ENCODE data around the gene RASEF. TPM values are rescaled to one million over a fixed set of nuclear protein-coding genes. Genes with fewer than 3 reads are reported as not detected.

The RASEF gene
- total RNA-seq, 4 donors from 2014 or later, result 9.9 to 73.6 (median 29.4) TPM

DNA sequence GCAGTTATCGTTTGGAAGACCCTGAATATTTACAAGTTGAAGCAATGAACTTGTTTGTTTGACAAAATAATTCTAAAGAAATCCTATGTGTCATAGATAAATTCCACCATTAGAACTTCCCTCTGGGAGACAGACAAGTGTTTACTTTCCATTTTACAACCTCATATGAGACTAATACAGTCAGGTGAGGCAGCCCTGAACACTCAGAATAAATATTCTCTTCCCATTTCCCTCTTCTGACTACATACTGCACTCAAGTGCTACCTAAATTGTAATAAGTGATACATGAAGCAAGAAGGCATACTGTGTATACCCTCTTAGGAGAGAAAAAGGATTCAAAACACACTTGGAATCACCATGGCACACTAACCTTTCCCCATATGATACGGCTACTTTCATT lies 6.8 kb downstream of the RASEF start:
- Histone ChIP-seq H3K27me3 (no peaks in the 10 kb centered on the region), H3K4me3 (no peak overlapping the region), H3K36me3 (no peaks in the 10 kb centered on the region), H3K4me1 (no peaks in the 10 kb centered on the region), H3K27ac (peak overlapping the region in 1 of 4 donors; percentile 3), H3K9me3 (no peaks in the 10 kb centered on the region)
- no peak for DNase-seq
- TF ChIP-seq, protein P1, sequence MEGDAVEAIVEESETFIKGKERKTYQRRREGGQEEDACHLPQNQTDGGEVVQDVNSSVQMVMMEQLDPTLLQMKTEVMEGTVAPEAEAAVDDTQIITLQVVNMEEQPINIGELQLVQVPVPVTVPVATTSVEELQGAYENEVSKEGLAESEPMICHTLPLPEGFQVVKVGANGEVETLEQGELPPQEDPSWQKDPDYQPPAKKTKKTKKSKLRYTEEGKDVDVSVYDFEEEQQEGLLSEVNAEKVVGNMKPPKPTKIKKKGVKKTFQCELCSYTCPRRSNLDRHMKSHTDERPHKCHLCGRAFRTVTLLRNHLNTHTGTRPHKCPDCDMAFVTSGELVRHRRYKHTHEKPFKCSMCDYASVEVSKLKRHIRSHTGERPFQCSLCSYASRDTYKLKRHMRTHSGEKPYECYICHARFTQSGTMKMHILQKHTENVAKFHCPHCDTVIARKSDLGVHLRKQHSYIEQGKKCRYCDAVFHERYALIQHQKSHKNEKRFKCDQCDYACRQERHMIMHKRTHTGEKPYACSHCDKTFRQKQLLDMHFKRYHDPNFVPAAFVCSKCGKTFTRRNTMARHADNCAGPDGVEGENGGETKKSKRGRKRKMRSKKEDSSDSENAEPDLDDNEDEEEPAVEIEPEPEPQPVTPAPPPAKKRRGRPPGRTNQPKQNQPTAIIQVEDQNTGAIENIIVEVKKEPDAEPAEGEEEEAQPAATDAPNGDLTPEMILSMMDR (IDR thresholded peaks at IDR 0.05), result no peak
- no peak for TF ChIP-seq POLR2A (IDR thresholded peaks at IDR 0.05)

DNA sequence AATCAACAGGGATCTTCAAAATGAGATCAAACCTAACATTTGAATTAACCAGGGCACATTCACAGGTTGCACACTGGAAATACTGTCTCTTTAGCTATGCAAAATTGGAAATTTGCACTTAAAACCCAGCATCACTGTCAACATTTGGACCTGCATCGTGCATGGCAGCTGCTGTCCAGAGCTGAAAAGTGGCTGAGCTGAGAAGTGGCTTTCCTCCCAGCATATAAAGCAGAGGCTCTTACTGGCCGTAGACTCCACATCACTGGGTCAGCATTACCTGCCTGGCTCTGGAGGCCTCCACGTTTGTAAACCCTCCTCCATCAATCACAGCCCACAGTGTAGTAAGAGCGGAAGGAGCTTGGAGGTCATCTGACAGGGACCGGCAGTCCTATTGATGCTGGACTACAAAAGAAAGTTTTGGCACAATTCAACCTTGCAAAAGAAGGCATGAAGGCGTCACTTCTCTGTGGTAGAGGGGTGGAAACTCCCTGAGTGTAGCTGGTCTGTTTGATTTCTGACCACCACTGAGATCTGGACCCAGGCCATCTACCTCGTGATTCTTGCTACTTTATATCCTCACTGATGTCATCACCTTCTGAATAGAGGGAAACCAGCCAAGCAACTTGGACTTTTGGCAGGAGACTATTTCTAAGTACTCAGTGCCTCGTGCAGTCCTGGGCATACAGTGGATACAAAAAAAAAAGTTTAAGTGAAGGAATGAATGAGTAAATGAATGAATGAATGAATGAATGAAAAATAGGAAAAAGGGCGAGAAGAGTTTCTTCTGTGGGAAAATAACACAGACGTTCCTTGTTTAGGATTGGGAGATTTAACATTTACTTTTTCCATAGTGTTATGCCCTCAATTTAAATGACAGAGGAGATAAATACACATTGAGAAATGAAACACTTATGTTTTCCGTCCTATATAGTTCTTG lies 14.8 kb downstream of the RASEF start:
- TF ChIP-seq, protein P1 (IDR thresholded peaks at IDR 0.05), result no peak
- no peak for TF ChIP-seq POLR2A (IDR thresholded peaks at IDR 0.05)
- Histone ChIP-seq H3K4me3 (no peak overlapping the region), H3K36me3 (no peaks in the 10 kb centered on the region), H3K4me1 (no peaks in the 10 kb centered on the region), H3K27me3 (no peaks in the 10 kb centered on the region), H3K9me3 (no peaks in the 10 kb centered on the region), H3K27ac (no peak overlapping the region)
- peak in 1 of 3 donors; percentile 50 for DNase-seq

DNA sequence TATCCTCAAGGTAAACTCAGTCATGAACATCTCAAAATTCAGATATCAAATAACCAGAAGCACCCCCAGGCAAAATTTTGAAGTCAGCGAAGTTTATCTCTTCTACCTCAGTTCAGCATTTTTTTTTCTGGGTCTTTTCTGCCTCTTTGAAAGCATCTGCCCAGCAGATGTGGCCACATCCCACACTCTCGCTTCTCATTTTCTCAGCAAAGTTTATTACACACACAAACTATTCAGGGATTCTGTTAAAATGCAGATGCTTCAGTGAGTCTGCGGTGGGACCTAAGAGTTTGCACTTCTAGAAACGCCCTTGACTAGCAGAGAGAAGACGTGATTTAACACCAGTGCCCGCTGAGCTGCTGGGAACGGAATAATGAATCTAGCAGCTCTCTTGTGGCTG lies 19.3 kb downstream of the RASEF start:
- no peak for TF ChIP-seq POLR2A (IDR thresholded peaks at IDR 0.05)
- TF ChIP-seq, protein P1 (IDR thresholded peaks at IDR 0.05), result no peak
- H3K4me1 ChIP-seq, result no peaks in the 10 kb centered on the region
- H3K27me3 ChIP-seq, result no peaks in the 10 kb centered on the region
- no peak for DNase-seq
- no peaks in the 10 kb centered on the region for H3K9me3 ChIP-seq
- no peaks in the 10 kb centered on the region for H3K36me3 ChIP-seq
- no peak overlapping the region for H3K4me3 ChIP-seq
- no peak overlapping the region for H3K27ac ChIP-seq

DNA sequence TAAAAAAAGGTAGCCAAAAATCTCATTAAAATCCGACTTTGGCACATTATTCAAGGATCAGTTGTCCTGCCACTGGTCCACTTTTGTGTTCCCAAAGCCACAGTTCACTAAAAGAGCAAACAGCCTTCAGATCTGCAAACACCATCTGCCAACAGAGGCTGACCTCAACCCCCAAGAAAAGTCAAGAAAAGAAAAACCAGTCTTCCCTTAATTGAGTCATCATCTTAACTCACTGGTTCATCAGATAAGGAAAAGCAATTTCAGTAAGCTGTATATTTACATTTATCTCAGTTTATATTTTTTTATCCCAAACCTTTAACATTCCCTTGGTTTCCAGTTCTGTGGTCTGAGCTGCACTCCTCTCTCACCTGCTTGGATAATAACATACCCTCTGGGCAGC lies 21.2 kb downstream of the RASEF start:
- H3K27ac ChIP-seq, result no peak overlapping the region
- TF ChIP-seq, protein P1 (IDR thresholded peaks at IDR 0.05), result no peak
- TF ChIP-seq POLR2A (IDR thresholded peaks at IDR 0.05), result no peak
- H3K9me3 ChIP-seq, result no peaks in the 10 kb centered on the region
- H3K36me3 ChIP-seq, result no peaks in the 10 kb centered on the region
- no peak for DNase-seq
- no peak overlapping the region for H3K4me3 ChIP-seq
- H3K27me3 ChIP-seq, result no peaks in the 10 kb centered on the region
- H3K4me1 ChIP-seq, result no peaks in the 10 kb centered on the region

DNA sequence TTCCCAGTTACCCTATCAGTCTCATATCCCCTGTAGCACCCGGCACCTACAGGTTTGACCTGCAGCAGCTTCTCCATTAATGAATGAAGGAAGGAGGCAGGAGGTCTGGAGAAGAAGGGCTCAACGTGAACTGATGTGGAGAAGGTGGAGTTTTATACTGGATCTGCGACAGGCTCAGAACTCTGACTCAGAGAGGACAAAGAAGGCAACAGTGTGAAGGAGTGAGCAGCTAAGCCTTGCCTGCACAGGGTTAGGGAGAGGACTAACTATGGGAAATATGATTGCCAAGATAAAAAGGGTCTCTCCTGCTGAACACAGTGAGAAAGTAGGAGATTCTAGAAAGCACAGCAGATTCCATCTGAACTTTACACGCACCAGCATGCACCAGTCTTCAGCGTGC lies 23.6 kb downstream of the RASEF start:
- no peak overlapping the region for H3K4me3 ChIP-seq
- H3K27ac ChIP-seq, result no peak overlapping the region
- no peaks in the 10 kb centered on the region for H3K9me3 ChIP-seq
- no peaks in the 10 kb centered on the region for H3K36me3 ChIP-seq
- DNase-seq, result no peak
- no peak for TF ChIP-seq POLR2A (IDR thresholded peaks at IDR 0.05)
- TF ChIP-seq, protein P1 (IDR thresholded peaks at IDR 0.05), result no peak
- no peaks in the 10 kb centered on the region for H3K27me3 ChIP-seq
- no peaks in the 10 kb centered on the region for H3K4me1 ChIP-seq

All from Peyer's patch (tissue), 4 donors.